HEK293T (cell line): ENCODE measurements around the gene TMPRSS7.

Source experiments
- BHLHE40 ChIP-seq: fragments of 450-650 bp; IDR thresholded peaks from 2 replicates; pipeline ENCODE4 v1.6.1; 2016; ENCODE audit warnings: mild to moderate bottlenecking, moderate library complexity, borderline replicate concordance
- CTBP1 ChIP-seq: fragments of 450-650 bp; IDR thresholded peaks from 2 replicates; pipeline ENCODE4 v1.6.1; 2016; ENCODE audit warnings: borderline replicate concordance
- ELF4 ChIP-seq: fragments of 450-650 bp; IDR thresholded peaks from 2 replicates; pipeline ENCODE4 v1.6.1; 2017; ENCODE audit warnings: antibody characterized with exemption
- FOXA1 ChIP-seq: fragments of 450-650 bp; IDR thresholded peaks from 2 replicates; pipeline ENCODE4 v1.6.1; 2016; ENCODE audit warnings: mild to moderate bottlenecking
- FOXK2 ChIP-seq: fragments of 450-650 bp; IDR thresholded peaks from 2 replicates; pipeline ENCODE4 v1.6.1; 2016; ENCODE audit warnings: mild to moderate bottlenecking
- FOXM1 ChIP-seq: fragments of 450-650 bp; IDR thresholded peaks from 2 replicates; pipeline ENCODE4 v1.6.1; 2017; ENCODE audit warnings: mild to moderate bottlenecking, borderline replicate concordance
- L3MBTL2 ChIP-seq: fragments of 450-650 bp; conservative IDR thresholded peaks from 2 replicates; pipeline ENCODE4 v1.6.1; 2016; ENCODE audit warnings: mild to moderate bottlenecking
- NFRKB ChIP-seq: fragments of 450-650 bp; IDR thresholded peaks from 2 replicates; pipeline ENCODE4 v1.6.1; 2016; ENCODE audit warnings: mild to moderate bottlenecking, moderate library complexity
- SP1 ChIP-seq: fragments of 450-650 bp; IDR thresholded peaks from 2 replicates; pipeline ENCODE4 v1.6.1; 2017
- SUZ12 ChIP-seq: fragments of 450-650 bp; IDR thresholded peaks from 2 replicates; pipeline ENCODE4 v1.6.1; 2016; ENCODE audit warnings: mild to moderate bottlenecking
- TF ChIP-seq, protein P1 (sequence below): fragments of 450-650 bp; IDR thresholded peaks from 2 replicates; pipeline ENCODE4 v1.6.1; 2016

DNA sequence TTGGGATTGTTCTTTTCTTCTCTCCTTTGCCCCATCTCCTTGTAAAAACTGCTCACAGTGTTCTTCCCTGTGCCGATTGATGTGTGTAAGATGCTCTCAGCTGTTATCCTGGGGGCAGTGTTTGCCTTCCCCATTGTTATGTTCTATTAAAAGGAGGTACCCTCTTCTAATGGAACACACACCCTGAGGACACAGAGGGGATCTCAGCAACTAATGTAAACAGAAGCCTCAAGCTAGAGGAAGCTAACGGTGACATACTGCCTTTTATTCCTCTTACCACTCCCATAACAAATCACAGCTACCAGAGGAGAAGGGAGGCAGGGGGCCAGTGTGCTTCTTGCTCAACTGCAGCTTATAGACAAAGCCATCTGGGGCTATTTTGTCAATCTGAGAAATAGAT is 33.6 kb upstream of the TMPRSS7 start:
- TF ChIP-seq BHLHE40 (no peak), SUZ12 (no peak), FOXM1 (no peak), NFRKB (no peak), FOXA1 (no peak), SP1 (no peak), FOXK2 (no peak), ELF4 (no peak), L3MBTL2 (no peak), CTBP1 (no peak)
- TF ChIP-seq, protein P1, sequence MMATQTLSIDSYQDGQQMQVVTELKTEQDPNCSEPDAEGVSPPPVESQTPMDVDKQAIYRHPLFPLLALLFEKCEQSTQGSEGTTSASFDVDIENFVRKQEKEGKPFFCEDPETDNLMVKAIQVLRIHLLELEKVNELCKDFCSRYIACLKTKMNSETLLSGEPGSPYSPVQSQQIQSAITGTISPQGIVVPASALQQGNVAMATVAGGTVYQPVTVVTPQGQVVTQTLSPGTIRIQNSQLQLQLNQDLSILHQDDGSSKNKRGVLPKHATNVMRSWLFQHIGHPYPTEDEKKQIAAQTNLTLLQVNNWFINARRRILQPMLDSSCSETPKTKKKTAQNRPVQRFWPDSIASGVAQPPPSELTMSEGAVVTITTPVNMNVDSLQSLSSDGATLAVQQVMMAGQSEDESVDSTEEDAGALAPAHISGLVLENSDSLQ, result no peak
